HUES6 (cell line): ENCODE results near the gene AGFG2.

Source experiments
- H3K27ac ChIP-seq: 2 replicates; pipeline ENCODE4 v1.7.0; 2013; ENCODE audit warnings: low read depth, mild to moderate bottlenecking, low read length, inconsistent platforms
- H3K27me3 ChIP-seq: 2 replicates; pipeline ENCODE4 v1.6.1; 2013; ENCODE audit warnings: low read length; ENCODE audit not compliant: control insufficient read depth, insufficient read depth
- H3K36me3 ChIP-seq: 2 replicates; pipeline ENCODE4 v1.6.1; 2013; ENCODE audit warnings: low read length; ENCODE audit not compliant: control insufficient read depth, insufficient read depth
- H3K4me1 ChIP-seq: 2 replicates; pipeline ENCODE4 v1.6.1; 2013; ENCODE audit warnings: low read length; ENCODE audit not compliant: control insufficient read depth, insufficient read depth
- H3K4me3 ChIP-seq: 2 replicates; pipeline ENCODE4 v1.5.1; 2013; ENCODE audit warnings: low read depth, low read length
- H3K9ac ChIP-seq: one replicate; pipeline ENCODE4 v1.6.1; 2013; ENCODE audit warnings: mild to moderate bottlenecking, low read length
- H3K9me3 ChIP-seq: 2 replicates; pipeline ENCODE4 v1.6.1; 2013; ENCODE audit warnings: low read depth, low read length; ENCODE audit not compliant: control insufficient read depth, insufficient read depth

AGFG2 gene

DNA sequence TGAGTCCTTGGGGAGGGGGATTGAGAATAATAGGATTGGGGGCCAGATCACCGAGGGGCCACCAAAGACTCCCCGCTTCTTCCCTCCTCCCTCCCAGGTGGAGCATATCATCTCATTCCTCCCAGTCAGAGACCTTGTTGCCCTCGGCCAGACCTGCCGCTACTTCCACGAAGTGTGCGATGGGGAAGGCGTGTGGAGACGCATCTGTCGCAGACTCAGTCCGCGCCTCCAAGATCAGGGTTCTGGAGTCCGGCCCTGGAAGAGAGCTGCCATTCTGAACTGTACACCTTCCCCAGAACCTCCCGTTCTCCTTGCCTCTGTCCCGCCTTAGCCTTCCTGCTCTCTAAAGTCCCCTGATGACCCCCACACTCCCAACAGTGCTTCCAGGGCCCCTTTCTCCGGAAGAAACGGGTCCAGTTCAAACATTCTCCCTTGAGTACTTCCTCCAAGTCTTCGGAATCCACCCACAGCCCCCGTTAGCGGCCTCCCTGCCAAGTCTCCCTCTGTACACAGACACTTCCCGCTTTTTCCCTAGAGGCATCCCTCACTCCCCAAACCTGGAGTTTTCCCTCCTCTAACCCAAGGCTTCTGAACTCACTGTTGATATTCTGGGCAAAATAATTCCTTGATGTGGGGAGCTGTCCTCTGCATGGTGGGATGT is 51.2 kb downstream of the AGFG2 start:
- Histone ChIP-seq H3K9me3 (no peaks in the 10 kb centered on the region), H3K9ac (no peak overlapping the region), H3K4me3 (peak overlapping the region; percentile 21; the same call in 1 of the 2 replicates), H3K36me3 (no peaks in the 10 kb centered on the region; the same call in 1 of the 2 replicates), H3K27me3 (no peaks in the 10 kb centered on the region), H3K27ac (no peak overlapping the region), H3K4me1 (peaks cover 17% of the 10 kb centered on the region)

DNA sequence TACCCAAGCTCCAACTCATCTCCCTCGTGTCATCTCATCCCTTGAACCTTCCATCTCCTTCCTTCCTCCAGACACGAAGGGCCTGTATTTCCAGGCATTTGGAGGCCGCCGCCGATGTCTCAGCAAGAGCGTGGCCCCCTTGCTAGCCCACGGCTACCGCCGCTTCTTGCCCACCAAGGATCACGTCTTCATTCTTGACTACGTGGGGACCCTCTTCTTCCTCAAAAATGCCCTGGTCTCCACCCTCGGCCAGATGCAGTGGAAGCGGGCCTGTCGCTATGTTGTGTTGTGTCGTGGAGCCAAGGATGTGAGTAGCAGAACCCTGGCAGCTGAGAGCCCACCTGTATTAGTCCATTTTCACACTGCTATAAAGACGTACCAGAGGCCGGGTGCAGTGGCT is 52.6 kb downstream of the AGFG2 start:
- Histone ChIP-seq H3K4me3 (no peak overlapping the region), H3K4me1 (peaks cover 17% of the 10 kb centered on the region), H3K9me3 (no peaks in the 10 kb centered on the region), H3K27ac (no peak overlapping the region), H3K9ac (no peak overlapping the region), H3K27me3 (no peaks in the 10 kb centered on the region), H3K36me3 (peaks cover 6% of the 10 kb centered on the region)

DNA sequence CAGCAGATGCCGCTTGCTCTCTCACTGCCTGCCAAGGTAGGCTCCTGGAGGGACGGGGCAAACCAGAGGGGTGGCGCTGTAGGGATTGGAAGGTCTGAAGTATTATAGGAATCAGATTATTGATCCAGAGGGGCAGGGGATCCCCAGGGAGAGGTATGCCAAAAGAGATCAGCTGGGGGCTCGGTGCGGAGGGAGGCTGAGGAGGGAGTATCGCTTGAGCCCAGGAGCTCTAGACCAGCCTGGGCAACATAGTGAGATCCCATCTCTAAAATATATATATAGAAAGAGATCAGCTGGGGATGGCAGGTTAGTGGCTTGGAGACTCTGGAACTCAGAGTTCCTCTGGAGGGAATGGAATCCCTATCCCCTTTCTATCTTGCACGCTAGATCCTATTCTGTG is 56.2 kb downstream of the AGFG2 start:
- Histone ChIP-seq H3K4me3 (no peak overlapping the region), H3K36me3 (peaks cover 13% of the 10 kb centered on the region), H3K4me1 (peaks cover 5% of the 10 kb centered on the region; the same call in 1 of the 2 replicates), H3K27me3 (no peaks in the 10 kb centered on the region), H3K9ac (no peak overlapping the region), H3K9me3 (no peaks in the 10 kb centered on the region), H3K27ac (no peak overlapping the region)

DNA sequence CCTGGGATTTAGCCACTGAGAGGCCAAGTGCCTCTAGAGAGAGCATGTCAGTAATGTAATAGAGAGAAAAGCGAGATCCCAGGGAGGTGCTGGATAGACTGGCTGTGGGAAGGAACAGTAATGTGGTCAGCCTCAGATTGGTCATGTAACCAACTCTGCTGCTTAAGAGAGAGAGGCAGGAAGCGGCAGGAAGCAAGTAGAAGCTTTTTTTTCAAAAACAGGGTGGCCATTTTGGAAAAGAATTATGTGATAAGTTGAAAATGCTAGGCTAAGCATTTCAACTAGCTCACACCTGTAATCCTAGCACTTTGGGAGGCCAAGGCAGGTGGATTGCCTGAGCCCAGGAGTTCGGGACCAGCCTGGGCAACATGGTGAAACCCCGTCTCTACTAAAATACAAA is 59.4 kb downstream of the AGFG2 start:
- no peak overlapping the region for H3K9ac ChIP-seq
- H3K27ac ChIP-seq = no peak overlapping the region

DNA sequence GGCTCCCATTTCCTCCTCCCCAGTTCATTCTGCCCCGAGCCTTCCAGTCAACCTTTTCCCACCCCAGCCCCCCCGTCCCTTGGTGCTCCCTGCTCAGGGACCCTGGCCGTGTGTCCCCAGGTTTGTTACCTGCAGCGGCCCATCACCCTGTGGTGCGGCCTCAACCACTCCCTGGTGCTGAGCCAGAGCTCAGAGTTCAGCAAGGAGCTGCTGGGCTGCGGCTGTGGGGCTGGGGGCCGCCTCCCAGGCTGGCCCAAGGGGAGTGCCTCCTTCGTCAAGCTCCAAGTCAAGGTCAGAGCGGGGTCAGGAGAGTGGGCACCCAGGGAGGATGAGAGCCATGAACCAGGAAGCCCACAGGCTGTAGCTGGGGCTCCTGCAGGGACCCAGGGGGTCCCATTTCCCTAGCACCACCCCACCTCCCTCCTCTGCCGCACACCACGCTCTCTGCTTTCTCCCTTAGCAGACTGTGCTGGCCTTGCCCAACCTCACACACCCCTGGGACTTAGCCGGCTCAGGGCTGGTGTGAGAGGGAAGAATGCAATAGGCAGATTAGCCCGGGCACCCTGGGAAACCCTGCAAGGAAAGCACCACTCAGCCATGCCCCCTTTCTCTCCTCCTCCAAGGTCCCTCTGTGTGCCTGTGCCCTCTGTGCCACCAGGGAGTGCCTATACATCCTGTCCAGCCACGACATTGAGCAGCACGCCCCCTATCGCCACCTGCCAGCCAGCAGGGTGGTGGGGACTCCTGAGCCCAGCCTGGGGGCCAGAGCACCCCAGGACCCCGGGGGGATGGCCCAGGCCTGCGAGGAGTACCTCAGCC is 61.1 kb downstream of the AGFG2 start:
- no peak overlapping the region for H3K27ac ChIP-seq

More for the DNA sequence above, 59.4 kb downstream of the AGFG2 start:
- no peaks in the 10 kb centered on the region for H3K9me3 ChIP-seq
- H3K4me1 ChIP-seq = peaks cover 16% of the 10 kb centered on the region
- H3K36me3 ChIP-seq = peaks cover 13% of the 10 kb centered on the region
- no peaks in the 10 kb centered on the region for H3K27me3 ChIP-seq
- no peak overlapping the region for H3K4me3 ChIP-seq

DNA sequence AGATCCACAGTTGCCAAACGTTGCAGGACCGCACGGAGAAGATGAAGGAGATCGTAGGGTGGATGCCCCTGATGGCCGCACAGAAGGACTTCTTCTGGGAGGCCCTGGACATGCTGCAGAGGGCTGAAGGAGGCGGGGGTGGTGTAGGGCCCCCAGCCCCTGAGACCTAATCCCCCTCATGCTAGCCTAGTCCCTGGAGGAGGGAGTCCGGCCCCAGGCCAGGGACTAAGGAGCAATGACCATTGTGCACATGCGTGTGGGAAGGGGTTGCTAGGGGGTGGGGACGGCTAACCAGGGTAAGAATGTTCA is 61.7 kb downstream of the AGFG2 start:
- Histone ChIP-seq H3K27me3 (peaks cover 7% of the 10 kb centered on the region), H3K9ac (no peak overlapping the region), H3K4me1 (peaks cover 22% of the 10 kb centered on the region), H3K9me3 (no peaks in the 10 kb centered on the region), H3K4me3 (no peak overlapping the region), H3K27ac (no peak overlapping the region), H3K36me3 (peaks cover 13% of the 10 kb centered on the region)

More for the DNA sequence above, 61.1 kb downstream of the AGFG2 start:
- Histone ChIP-seq H3K9ac (no peak overlapping the region), H3K4me1 (peaks cover 22% of the 10 kb centered on the region), H3K36me3 (peaks cover 13% of the 10 kb centered on the region), H3K9me3 (no peaks in the 10 kb centered on the region), H3K27me3 (peaks cover 1% of the 10 kb centered on the region), H3K4me3 (no peak overlapping the region)

DNA sequence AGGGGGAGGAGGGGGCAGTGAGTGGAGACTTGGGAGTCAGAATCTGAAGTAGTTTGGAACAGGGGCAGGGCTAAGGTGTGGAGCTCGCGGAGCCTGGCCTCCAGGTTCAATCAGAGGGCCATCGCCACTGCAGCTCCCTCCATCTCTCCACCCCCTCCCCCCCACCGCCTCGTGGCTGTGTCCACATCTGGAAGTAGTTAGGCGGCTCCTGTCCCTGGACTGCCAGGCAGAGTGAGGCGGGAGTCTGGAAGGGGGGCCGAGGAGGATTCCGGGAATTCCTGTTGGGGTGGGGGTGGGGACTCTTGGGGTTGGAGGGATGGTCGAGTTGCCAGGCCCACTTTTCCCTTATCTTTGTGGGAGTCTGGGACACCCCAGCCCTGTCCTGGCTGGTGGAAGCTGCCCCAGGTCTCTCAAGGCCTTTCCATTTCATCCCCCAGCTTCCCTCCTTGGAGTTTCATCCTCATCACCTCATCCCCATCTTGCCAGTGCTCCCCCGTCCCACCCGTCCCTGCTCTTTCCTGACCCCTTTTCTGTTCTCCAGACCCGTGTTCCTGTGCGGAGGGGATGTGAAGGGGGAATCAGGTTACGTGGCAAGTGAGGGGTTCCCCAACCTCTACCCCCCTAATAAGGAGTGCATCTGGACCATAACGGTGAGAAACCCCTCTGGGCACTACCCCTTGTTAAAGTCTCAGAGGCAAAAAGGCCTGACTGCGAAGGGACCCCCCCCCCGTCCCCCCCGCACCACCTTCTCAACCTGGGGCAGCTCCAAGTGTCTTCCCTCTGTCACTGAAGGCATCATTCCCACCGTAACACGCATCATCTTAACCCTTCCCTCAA is 64.1 kb downstream of the AGFG2 start:
- Histone ChIP-seq H3K27ac (peak overlapping the region; percentile 78; the same call in 1 of the 2 replicates), H3K4me1 (peaks cover 27% of the 10 kb centered on the region), H3K27me3 (peaks cover 14% of the 10 kb centered on the region), H3K4me3 (peak overlapping the region; percentile 83), H3K36me3 (peaks cover 13% of the 10 kb centered on the region), H3K9me3 (no peaks in the 10 kb centered on the region), H3K9ac (peak overlapping the region; percentile 61)

DNA sequence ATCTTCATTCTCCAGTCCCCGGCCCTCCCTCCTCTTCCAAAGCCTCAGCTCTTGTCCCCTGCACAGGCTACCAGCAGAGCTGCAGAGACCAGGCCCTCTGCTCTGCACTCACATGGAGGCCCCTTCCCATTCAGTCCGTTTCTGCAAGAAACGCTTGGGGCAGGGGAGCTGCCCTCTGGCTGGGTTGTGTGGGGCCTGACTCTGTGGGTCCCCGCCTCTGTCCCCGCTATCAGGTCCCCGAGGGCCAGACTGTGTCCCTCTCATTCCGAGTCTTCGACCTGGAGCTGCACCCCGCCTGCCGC is 64.7 kb downstream of the AGFG2 start:
- Histone ChIP-seq H3K27ac (peak overlapping the region; percentile 78; the same call in 1 of the 2 replicates), H3K4me1 (peaks cover 27% of the 10 kb centered on the region), H3K36me3 (peaks cover 11% of the 10 kb centered on the region), H3K4me3 (peak overlapping the region; percentile 83), H3K9me3 (no peaks in the 10 kb centered on the region), H3K27me3 (peaks cover 14% of the 10 kb centered on the region), H3K9ac (peak overlapping the region; percentile 61)

DNA sequence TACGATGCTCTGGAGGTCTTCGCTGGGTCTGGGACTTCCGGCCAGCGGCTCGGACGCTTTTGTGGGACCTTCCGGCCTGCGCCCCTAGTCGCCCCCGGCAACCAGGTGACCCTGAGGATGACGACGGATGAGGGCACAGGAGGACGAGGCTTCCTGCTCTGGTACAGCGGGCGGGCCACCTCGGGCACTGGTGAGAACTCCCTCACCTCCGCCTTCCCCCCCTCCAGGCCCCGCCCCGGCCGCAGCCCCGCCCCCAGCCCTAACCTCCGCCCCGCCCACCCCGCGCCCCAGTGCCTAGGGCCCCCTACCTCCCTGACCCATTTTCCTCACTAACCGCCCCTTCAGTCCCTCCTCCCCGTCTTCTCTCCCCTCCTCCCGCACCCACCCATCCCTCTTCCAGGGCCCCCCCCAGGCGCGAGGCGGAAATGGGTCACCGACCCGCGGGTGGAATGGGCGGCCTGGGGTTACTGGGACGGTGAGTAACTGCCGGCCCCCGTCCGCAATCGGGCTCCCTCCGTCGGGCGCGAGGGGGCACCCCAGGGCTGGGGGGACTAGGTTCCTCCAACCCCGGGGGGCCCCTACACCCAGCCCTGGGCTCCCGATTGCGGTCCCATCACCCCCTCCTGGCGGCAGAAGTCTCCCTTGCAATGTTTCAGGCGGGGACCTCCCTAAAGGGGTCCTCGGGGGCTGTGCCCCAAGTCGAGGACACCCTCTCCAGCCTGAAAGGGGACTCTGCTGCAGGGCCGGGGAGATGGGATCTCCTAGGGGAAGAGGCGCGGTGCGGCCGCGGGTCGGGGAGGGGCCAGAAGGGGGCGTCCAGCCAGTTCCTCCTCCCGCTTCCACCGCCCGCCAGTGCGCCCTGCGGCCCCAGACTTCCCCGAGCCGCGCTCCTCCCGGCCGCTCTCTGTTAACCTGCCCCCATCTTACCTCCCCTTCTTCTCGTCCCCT is 65.3 kb downstream of the AGFG2 start:
- Histone ChIP-seq H3K9ac (peak overlapping the region; percentile 61), H3K27ac (peak overlapping the region; percentile 78; the same call in 1 of the 2 replicates), H3K36me3 (peaks cover 11% of the 10 kb centered on the region), H3K27me3 (peaks cover 14% of the 10 kb centered on the region), H3K4me1 (peaks cover 27% of the 10 kb centered on the region), H3K9me3 (no peaks in the 10 kb centered on the region), H3K4me3 (peak overlapping the region; percentile 83)
